Aortic smooth muscle cell (primary cell): ENCODE results near the gene NOXA1. TPM values are rescaled to one million over a fixed set of nuclear protein-coding genes. Genes with fewer than 3 reads are reported as not detected.

Source experiments
- total RNA-seq: library from RNA; depleted of rRNA; stranded (reverse); fragments of >200 nt; gene quantifications from 2 replicates; pipeline ENCODE4 v1.2.3, GENCODE V29; 2014

NOXA1 gene
- total RNA-seq, result 0.53 and 0.56 TPM in 2 replicates

GRCh38 chr9:137422604-137423513, at the start of gene NOXA1, which contains the start of gene EXD3:
Gene NOXA1 (plus strand): TSS chr9:137423393. CDS start chr9:137423530, 137 bp downstream.
Gene EXD3 (minus strand): TSS chr9:137423162. CDS start chr9:137395357, 27,805 bp downstream.

GRCh38 chr9:137441289-137441934, 18.2 kb downstream of the NOXA1 start, which contains the start of gene ENTPD8:
Gene ENTPD8 (minus strand): TSS chr9:137441357. CDS start chr9:137438285, 3,072 bp downstream.

GRCh38 chr9:137459152-137459600, 36.0 kb downstream of the NOXA1 start, which contains the start of gene NSMF:
Gene NSMF (minus strand): TSS chr9:137459334. CDS start chr9:137459102, 232 bp downstream.

Other genes starting within 250 kb of the NOXA1 start
- 21.9 and 23.6 TPM in 2 replicates for gene ANAPC2, start 234.8 kb upstream of the NOXA1 start, total RNA-seq
- 73.2 and 78.1 TPM in 2 replicates for gene SSNA1, start 234.7 kb upstream of the NOXA1 start, total RNA-seq
- gene TPRN, start 222.7 kb upstream of the NOXA1 start, total RNA-seq, result 5.2 and 5.8 TPM in 2 replicates
- gene TMEM203, start 217.7 kb upstream of the NOXA1 start, total RNA-seq, result 28.7 and 34.1 TPM in 2 replicates
- gene NDOR1, start 217.7 kb upstream of the NOXA1 start, total RNA-seq, result 3.1 and 3.3 TPM in 2 replicates
- gene RNF208, start 201.2 kb upstream of the NOXA1 start, total RNA-seq, result 0.40 and 0.50 TPM in 2 replicates
- gene CYSRT1, start 198.2 kb upstream of the NOXA1 start, total RNA-seq, result 0.87 and 1.2 TPM in 2 replicates
- 0.12 and 0.13 TPM in 2 replicates for gene RNF224, start 195.9 kb upstream of the NOXA1 start, total RNA-seq
- 0.06 and 0.13 TPM in 2 replicates for gene SLC34A3, start 192.5 kb upstream of the NOXA1 start, total RNA-seq
- gene TUBB4B, start 182.1 kb upstream of the NOXA1 start, total RNA-seq, result 144 and 225 TPM in 2 replicates
- gene STPG3, start 172.1 kb upstream of the NOXA1 start, total RNA-seq, result not detected in 2 replicates
- gene NELFB, start 168.1 kb upstream of the NOXA1 start, total RNA-seq, result 44.7 and 51.8 TPM in 2 replicates
- gene TOR4A, start 145.7 kb upstream of the NOXA1 start, total RNA-seq, result 35.2 and 35.7 TPM in 2 replicates
- 0.25 and 0.53 TPM in 2 replicates for gene NRARP, start 121.1 kb upstream of the NOXA1 start, total RNA-seq
- 7.1 and 8.6 TPM in 2 replicates for gene EXD3, start 231 bp upstream of the NOXA1 start, total RNA-seq
- gene ENTPD8, start 18.0 kb downstream of the NOXA1 start, total RNA-seq, result under 0.01 and 0.06 TPM in 2 replicates
- 14.3 and 17.3 TPM in 2 replicates for gene NSMF, start 35.9 kb downstream of the NOXA1 start, total RNA-seq
- 1.3 and 1.7 TPM in 2 replicates for gene PNPLA7, start 127.0 kb downstream of the NOXA1 start, total RNA-seq
- gene MRPL41, start 128.5 kb downstream of the NOXA1 start, total RNA-seq, result 52.7 and 67.4 TPM in 2 replicates
- 16.4 and 19.4 TPM in 2 replicates for gene DPH7, start 155.5 kb downstream of the NOXA1 start, total RNA-seq
- 9.9 and 16.8 TPM in 2 replicates for gene ZMYND19, start 167.1 kb downstream of the NOXA1 start, total RNA-seq
- gene ARRDC1, start 182.3 kb downstream of the NOXA1 start, total RNA-seq, result 17.2 and 19.4 TPM in 2 replicates
- 38.0 and 43.9 TPM in 2 replicates for gene EHMT1, start 195.6 kb downstream of the NOXA1 start, total RNA-seq